ENCODE data around the gene ABCA10. TPM values are rescaled to one million over a fixed set of nuclear protein-coding genes. Genes with fewer than 3 reads are reported as not detected.

ABCA10 gene
- total RNA-seq, 1 experiment from 2014 or later: 0.90 TPM

- ATAC-seq (no peak), DNase-seq (ENCODE audit: low read depth, low spot score) (no peak)
- in situ Hi-C loops (cut with HindIII; ENCODE audit: low pct_unique_long_range_greater_than_20kb, low sequenced_read_pairs) (no loop called here), intact Hi-C loops (cut with micrococcal nuclease; ENCODE audit: unreplicated experiment) (no loop called here)
- H3K4me1 ChIP-seq (ENCODE audit: control insufficient read depth, insufficient read depth, low read length): no peaks in the 10 kb centered on the region
- no TSS peak for BruUV-seq (replicated peaks)
- ChIA-PET POLR2A (no interaction called here), CTCF (no interaction called here)
- H3K27me3 ChIP-seq (ENCODE audit: control insufficient read depth, insufficient read depth, low read length): no peaks in the 10 kb centered on the region
- H3K27ac ChIP-seq (ENCODE audit: low read length): no peak overlapping the region
- H3K36me3 ChIP-seq (ENCODE audit: control insufficient read depth, insufficient read depth, low read length): no peaks in the 10 kb centered on the region
- no peaks in the 10 kb centered on the region for H3K9me3 ChIP-seq (ENCODE audit: control insufficient read depth, insufficient read depth, low read depth, low read length)
- H3K4me3 ChIP-seq (ENCODE audit: low read depth in 2 of 2, low read length in 2 of 2): no peak overlapping the region
- TF ChIP-seq TCF7L2 (IDR thresholded peaks at IDR 0.05; ENCODE audit: low read depth, low read length): no peak
- no peak for TF ChIP-seq SIN3A (IDR thresholded peaks at IDR 0.05; ENCODE audit: borderline replicate concordance, insufficient read depth, low read depth, low read length)
- no peak for TF ChIP-seq REST (IDR thresholded peaks at IDR 0.05; ENCODE audit: insufficient read depth in 1 of 2, low read depth in 2 of 2, low read length in 1 of 2)
- no peak for TF ChIP-seq CTCF (IDR thresholded peaks at IDR 0.05)
- TF ChIP-seq POLR2AphosphoS5 (IDR thresholded peaks at IDR 0.05; ENCODE audit: low read depth, low read length): no peak
These were observed 86.3 kb downstream of the ABCA10 start for GRCh38 chr17:69142175-69142802.

GRCh38 chr17:69141431-69142174 is 87.0 kb downstream of the ABCA10 start, which contains the start of gene ABCA6:
TSS of gene ABCA6 (minus strand) at chr17:69141895. CDS start at chr17:69140703, 1,192 bp downstream.
- in situ Hi-C loops (cut with HindIII; ENCODE audit: low pct_unique_long_range_greater_than_20kb, low sequenced_read_pairs): no loop called here
- intact Hi-C loops (cut with micrococcal nuclease; ENCODE audit: unreplicated experiment): no loop called here
- TF ChIP-seq REST (IDR thresholded peaks at IDR 0.05; ENCODE audit: insufficient read depth in 1 of 2, low read depth in 2 of 2, low read length in 1 of 2) (no peak), CTCF (IDR thresholded peaks at IDR 0.05) (no peak), SIN3A (IDR thresholded peaks at IDR 0.05; ENCODE audit: borderline replicate concordance, insufficient read depth, low read depth, low read length) (no peak), TCF7L2 (IDR thresholded peaks at IDR 0.05; ENCODE audit: low read depth, low read length) (no peak), POLR2AphosphoS5 (IDR thresholded peaks at IDR 0.05; ENCODE audit: low read depth, low read length) (no peak)
- Histone ChIP-seq H3K27me3 (ENCODE audit: control insufficient read depth, insufficient read depth, low read length) (no peaks in the 10 kb centered on the region), H3K27ac (ENCODE audit: low read length) (no peak within 1 kb of the TSS), H3K9me3 (ENCODE audit: control insufficient read depth, insufficient read depth, low read depth, low read length) (no peaks in the 10 kb centered on the region), H3K4me1 (ENCODE audit: control insufficient read depth, insufficient read depth, low read length) (no peaks in the 10 kb centered on the region), H3K36me3 (ENCODE audit: control insufficient read depth, insufficient read depth, low read length) (no peaks in the 10 kb centered on the region), H3K4me3 (ENCODE audit: low read depth in 2 of 2, low read length in 2 of 2) (no peak within 1 kb of the TSS)
- ChIA-PET POLR2A (no interaction called here), CTCF (no interaction called here)
- DNase-seq (ENCODE audit: low read depth, low spot score) (no peak), ATAC-seq (no peak)
- no TSS peak for BruUV-seq (replicated peaks)
